Activated T-helper 1 cell treated with anti-CD3 and anti-CD28 coated beads, Interleukin-12 subunit alpha, Interleukin-12 subunit beta, Interleukin-2, Interleukin-4 antibody, amounts not matched to agents 30 ng/mL and 10 ng/mL and 1 ng/mL, durations not matched to agents 14 hours and 24 hours and 36 hours (primary cell): ENCODE data around the gene RPS18. TPM values are rescaled to one million over a fixed set of nuclear protein-coding genes. Genes with fewer than 3 reads are reported as not detected.
"Not testable (repeated sequence)": the region's sequence is repeated elsewhere in the genome, so short reads cannot be mapped to it uniquely, and the experiment has no call there.

Experiments used
- DNase-seq: peaks from one replicate; pipeline ENCODE4 v3.0.0; 2021; ENCODE audit warnings: low spot score
- H3K27ac Mint-ChIP-seq: one replicate; pipeline ENCODE4 v1.8.0; 2021; ENCODE audit warnings: mild to moderate bottlenecking, mixed read lengths
- H3K27me3 Mint-ChIP-seq: one replicate; pipeline ENCODE4 v1.8.0; 2022; ENCODE audit warnings: mild to moderate bottlenecking, moderate library complexity, mixed read lengths; ENCODE audit not compliant: insufficient read depth
- H3K36me3 Mint-ChIP-seq: one replicate; pipeline ENCODE4 v1.8.0; 2021; ENCODE audit warnings: low read depth, mixed read lengths
- H3K4me1 Mint-ChIP-seq: one replicate; pipeline ENCODE4 v1.8.0; 2021; ENCODE audit warnings: low read depth, mixed read lengths
- H3K4me3 Mint-ChIP-seq: one replicate; pipeline ENCODE4 v1.8.0; 2021; ENCODE audit warnings: mild to moderate bottlenecking, moderate library complexity, mixed read lengths
- H3K9me3 Mint-ChIP-seq: one replicate; pipeline ENCODE4 v1.8.0; 2021; ENCODE audit warnings: mixed read lengths
- intact Hi-C: fragments of 100-400 bp; cut with micrococcal nuclease; formaldehyde crosslinking; loops from one replicate; pipeline ENCODE4 v1.15.1; 2024
- total RNA-seq: library from RNA; stranded (reverse); gene quantifications from 2 replicates; pipeline ENCODE4 v1.2.3, GENCODE V29; 2022

Gene RPS18
- total RNA-seq, 1 donor from 2014 or later: 2,930 TPM

- H3K9me3 Mint-ChIP-seq: no peaks in the 10 kb centered on the region
- H3K27me3 Mint-ChIP-seq: no peaks in the 10 kb centered on the region
- peaks cover 61% of the 10 kb centered on the region for H3K4me1 Mint-ChIP-seq
Observed at GRCh38 chr6:33273924-33274902, 2.3 kb downstream of the RPS18 start.

GRCh38 chr6:33275795-33276580, 4.1 kb downstream of the RPS18 start:
- H3K36me3 Mint-ChIP-seq: peaks cover 50% of the 10 kb centered on the region
- H3K27ac Mint-ChIP-seq: peak overlapping the region; percentile 85
- H3K4me1 Mint-ChIP-seq: peaks cover 51% of the 10 kb centered on the region
- peak overlapping the region; percentile 97 for H3K4me3 Mint-ChIP-seq
- H3K27me3 Mint-ChIP-seq, DNase-seq, H3K9me3 Mint-ChIP-seq: not testable (repeated sequence)
- intact Hi-C loops: loop anchor here (2.0 to 10.0 kb wide), 2 partner anchors 69 to 1301 kb away; partner anchors contain the start of gene DXO

More at GRCh38 chr6:33273924-33274902, 2.3 kb downstream of the RPS18 start:
- DNase-seq: no peak
- H3K27ac Mint-ChIP-seq: peak overlapping the region; percentile 85
- H3K4me3 Mint-ChIP-seq: peak overlapping the region; percentile 97
- peaks cover 51% of the 10 kb centered on the region for H3K36me3 Mint-ChIP-seq
- intact Hi-C loops: loop anchor here (5.0 to 10.0 kb wide), 4 partner anchors 153 to 1299 kb away; partner anchors contain the start of genes DXO, LEMD2, PSMB9 and TAP1

- H3K4me3 Mint-ChIP-seq: peak overlapping the region; percentile 97
- peaks cover 56% of the 10 kb centered on the region for H3K4me1 Mint-ChIP-seq
- no peak for DNase-seq
- no peaks in the 10 kb centered on the region for H3K27me3 Mint-ChIP-seq
- H3K9me3 Mint-ChIP-seq: no peaks in the 10 kb centered on the region
- H3K36me3 Mint-ChIP-seq: peaks cover 55% of the 10 kb centered on the region
- peak overlapping the region; percentile 78 for H3K27ac Mint-ChIP-seq
- intact Hi-C loops: loop anchor here (2.0 to 10.0 kb wide), 2 partner anchors 68 to 1302 kb away; partner anchors contain the start of gene DXO
Observed at GRCh38 chr6:33276581-33276863, 4.6 kb downstream of the RPS18 start.

- Mint-ChIP-seq H3K27me3 (no peaks in the 10 kb centered on the region), H3K27ac (peak within 1 kb of the TSS; percentile 91), H3K36me3 (peaks cover 54% of the 10 kb centered on the region), H3K9me3 (no peaks in the 10 kb centered on the region), H3K4me3 (peak within 1 kb of the TSS; percentile 97), H3K4me1 (peaks cover 56% of the 10 kb centered on the region)
- peak; percentile 75 for DNase-seq
- intact Hi-C loops: loop anchor here (1.0 to 10.0 kb wide), 6 partner anchors 12 to 1302 kb away; partner anchors contain the start of genes DXO, PFDN6, TAPBP and WDR46
Observed at GRCh38 chr6:33276864-33277662, 5.2 kb downstream of the RPS18 start, which contains the start of gene B3GALT4. Gene B3GALT4, plus strand, starts transcription at chr6:33277123. Its CDS starts 297 bp downstream, at chr6:33277420.

GRCh38 chr6:33277663-33278391, 6.0 kb downstream of the RPS18 start:
- intact Hi-C loops: loop anchor here (1.0 to 10.0 kb wide), 6 partner anchors 11 to 1303 kb away; partner anchors contain the start of genes DXO, PFDN6, TAPBP and WDR46
- Mint-ChIP-seq H3K27ac (peak overlapping the region; percentile 91), H3K9me3 (no peaks in the 10 kb centered on the region), H3K4me3 (peak overlapping the region; percentile 88), H3K27me3 (no peaks in the 10 kb centered on the region), H3K4me1 (peaks cover 52% of the 10 kb centered on the region), H3K36me3 (peaks cover 46% of the 10 kb centered on the region)
- no peak for DNase-seq

- H3K4me3 Mint-ChIP-seq: peak overlapping the region; percentile 88
- no peaks in the 10 kb centered on the region for H3K9me3 Mint-ChIP-seq
- DNase-seq: no peak
- no peak overlapping the region for H3K27ac Mint-ChIP-seq
- peaks cover 43% of the 10 kb centered on the region for H3K36me3 Mint-ChIP-seq
- intact Hi-C loops: loop anchor here (10.0 kb wide), 1 partner anchor 1304 kb away; the partner anchor contains the start of gene DXO
- peaks cover 47% of the 10 kb centered on the region for H3K4me1 Mint-ChIP-seq
- H3K27me3 Mint-ChIP-seq: no peaks in the 10 kb centered on the region
Observed at GRCh38 chr6:33278392-33278741, 6.5 kb downstream of the RPS18 start.

GRCh38 chr6:33278810-33279209, 6.9 kb downstream of the RPS18 start:
- H3K4me3 Mint-ChIP-seq: peak overlapping the region; percentile 88
- H3K27me3 Mint-ChIP-seq: no peaks in the 10 kb centered on the region
- H3K4me1 Mint-ChIP-seq: peaks cover 42% of the 10 kb centered on the region
- H3K27ac Mint-ChIP-seq: no peak overlapping the region
- DNase-seq: no peak
- no peaks in the 10 kb centered on the region for H3K9me3 Mint-ChIP-seq
- intact Hi-C loops: loop anchor here (10.0 kb wide), 1 partner anchor 1304 kb away; the partner anchor contains the start of gene DXO
- H3K36me3 Mint-ChIP-seq: peaks cover 39% of the 10 kb centered on the region

GRCh38 chr6:33279257-33279695, 7.4 kb downstream of the RPS18 start:
- Mint-ChIP-seq H3K27ac (no peak overlapping the region), H3K4me3 (no peak overlapping the region), H3K9me3 (no peaks in the 10 kb centered on the region), H3K4me1 (peaks cover 40% of the 10 kb centered on the region), H3K27me3 (no peaks in the 10 kb centered on the region), H3K36me3 (peaks cover 37% of the 10 kb centered on the region)
- DNase-seq: no peak
- intact Hi-C loops: loop anchor here (10.0 kb wide), 1 partner anchor 1304 kb away; the partner anchor contains the start of gene DXO

- peaks cover 32% of the 10 kb centered on the region for H3K4me1 Mint-ChIP-seq
- H3K27me3 Mint-ChIP-seq: no peaks in the 10 kb centered on the region
- H3K4me3 Mint-ChIP-seq: no peak overlapping the region
- no peaks in the 10 kb centered on the region for H3K9me3 Mint-ChIP-seq
- peaks cover 32% of the 10 kb centered on the region for H3K36me3 Mint-ChIP-seq
- peak overlapping the region; percentile 65 for H3K27ac Mint-ChIP-seq
- intact Hi-C loops: loop anchor here (10.0 kb wide), 1 partner anchor 1305 kb away; the partner anchor contains the start of gene DXO
- no peak for DNase-seq
Observed at GRCh38 chr6:33279971-33280511, 8.2 kb downstream of the RPS18 start.

GRCh38 chr6:33280539-33280938, 8.7 kb downstream of the RPS18 start:
- H3K4me3 Mint-ChIP-seq: no peak overlapping the region
- intact Hi-C loops: no loop called here
- H3K4me1 Mint-ChIP-seq: peaks cover 27% of the 10 kb centered on the region
- H3K27me3 Mint-ChIP-seq: no peaks in the 10 kb centered on the region
- H3K27ac Mint-ChIP-seq: peak overlapping the region; percentile 65
- no peak for DNase-seq
- no peaks in the 10 kb centered on the region for H3K9me3 Mint-ChIP-seq
- H3K36me3 Mint-ChIP-seq: peaks cover 27% of the 10 kb centered on the region

- peaks cover 29% of the 10 kb centered on the region for H3K36me3 Mint-ChIP-seq
- H3K27ac Mint-ChIP-seq, H3K27me3 Mint-ChIP-seq, H3K9me3 Mint-ChIP-seq, DNase-seq, H3K4me3 Mint-ChIP-seq, intact Hi-C loops: not testable (repeated sequence)
- H3K4me1 Mint-ChIP-seq: peaks cover 23% of the 10 kb centered on the region
Observed at GRCh38 chr6:33285214-33285613, 13.3 kb downstream of the RPS18 start.
